GM12878 (cell line): ENCODE data around the gene NCBP3. TPM values are rescaled to one million over a fixed set of nuclear protein-coding genes. Genes with fewer than 3 reads are reported as not detected.

Source experiments
- ATAC-seq: fragments of 200-7000 bp; cut with Tn5 transposase; 3 replicates; pipeline ENCODE4 v1.9.1; 2020; ENCODE audit warnings: mild to moderate bottlenecking, moderate library complexity
- BruUV-seq: library from RNA; stranded (reverse); fragments of 400-500 nt; replicated peaks from 2 replicates; lab custom pipeline; 2021; lab: Mats Ljungman, UMichigan
- CTCF ChIA-PET: fragments of 300-600 bp; sonication (Branson Sonifier 250); formaldehyde crosslinking; extraction: SDS; loops from one replicate; lab custom pipeline; 2021; ENCODE audit warnings: inconsistent platforms; lab: Yijun Ruan, JAX
- POLR2A ChIA-PET: fragments of 350-600 bp; formaldehyde crosslinking; extraction: SDS; loops from one replicate; lab custom pipeline; 2021; ENCODE audit warnings: inconsistent platforms; lab: Charles Lee
- RAD21 ChIA-PET: fragments of 300-600 bp; sonication (Branson Sonifier 250); formaldehyde crosslinking; loops from one replicate; lab custom pipeline; 2023; ENCODE audit warnings: antibody characterized with exemption; ENCODE audit not compliant: unreplicated experiment; lab: Charles Lee
- SMC1A ChIA-PET: fragments of 300-600 bp; sonication (Branson Sonifier 250); formaldehyde crosslinking; loops from one replicate; lab custom pipeline; 2023; ENCODE audit not compliant: unreplicated experiment, uncharacterized antibody; lab: Charles Lee
- DNase-seq: peaks from one replicate; pipeline ENCODE4 v3.0.0-alpha.2; 2011; ENCODE audit warnings: low read depth, low spot score
- FAIRE-seq: peaks from 3 replicates; lab custom pipeline; 2011; peaks lifted over from hg19 to GRCh38; lab: Jason Lieb, UNC
- H2AFZ ChIP-seq: 2 replicates; pipeline ENCODE4 v1.6.0; 2011; ENCODE audit warnings: low read depth, low read length, control low read depth; ENCODE audit not compliant: control insufficient read depth
- H3K27ac ChIP-seq: 2 replicates; pipeline ENCODE4 v1.5.1; 2011; ENCODE audit warnings: control low read depth; ENCODE audit not compliant: control insufficient read depth, insufficient read depth
- H3K27me3 ChIP-seq, 2 experiments: replicated peaks in 1 of 2; 2 replicates each; pipeline versions ENCODE4 v1.6.0 to v1.6.1; 2011; ENCODE audit warnings: low read length in 1 of 2; ENCODE audit not compliant: control insufficient read depth in 2 of 2, insufficient read depth in 2 of 2
- H3K36me3 ChIP-seq, 2 experiments: 2 replicates each; pipeline ENCODE4 v1.5.1; 2011; ENCODE audit warnings: low read length in 1 of 2; ENCODE audit not compliant: control insufficient read depth in 2 of 2, insufficient read depth in 2 of 2
- H3K4me1 ChIP-seq: 2 replicates; pipeline ENCODE4 v1.6.1; 2011; ENCODE audit warnings: mild to moderate bottlenecking, low read length, moderate library complexity, mixed read lengths; ENCODE audit not compliant: control insufficient read depth, insufficient read depth
- H3K4me2 ChIP-seq: 2 replicates; pipeline ENCODE4 v1.6.0; 2011; ENCODE audit warnings: control low read depth; ENCODE audit not compliant: control insufficient read depth, insufficient read depth
- H3K4me3 ChIP-seq: fragments of 200-600 bp; sonication (generic); 2 replicates; pipeline ENCODE4 v1.5.1; 2016
- H3K79me2 ChIP-seq: 2 replicates; pipeline ENCODE4 v1.6.0; 2011; ENCODE audit warnings: low read length; ENCODE audit not compliant: control insufficient read depth, insufficient read depth
- H3K9ac ChIP-seq: 2 replicates; pipeline ENCODE4 v1.8.0; 2011; ENCODE audit warnings: low read length, control low read depth, mixed read lengths; ENCODE audit not compliant: control insufficient read depth, insufficient read depth
- H3K9me3 ChIP-seq: replicated peaks from 3 replicates; pipeline ENCODE4 v1.5.1; 2011; ENCODE audit warnings: mild to moderate bottlenecking, low read length; ENCODE audit not compliant: control insufficient read depth, insufficient read depth
- H4K20me1 ChIP-seq: 2 replicates; pipeline ENCODE4 v1.6.0; 2011; ENCODE audit not compliant: control insufficient read depth, insufficient read depth
- CREB1 ChIP-seq: IDR thresholded peaks from 2 replicates; pipeline ENCODE4 v1.6.1; 2012; ENCODE audit warnings: low read depth, mild to moderate bottlenecking, inconsistent platforms
- EGR1 ChIP-seq, 2 experiments: IDR thresholded peaks; 1 replicate in 1 of 2; 2 replicates in 1 of 2; pipeline ENCODE4 v1.6.1; 2011 to 2012; ENCODE audit warnings: low read depth in 2 of 2, low read length in 2 of 2, borderline replicate concordance in 1 of 2, mild to moderate bottlenecking in 1 of 2, moderate library complexity in 1 of 2
- ELK1 ChIP-seq: IDR thresholded peaks from 2 replicates; pipeline ENCODE4 v1.6.1; 2012; ENCODE audit warnings: low read depth, low read length, improper control_type of control experiment
- IRF3 ChIP-seq: fragments of 450-650 bp; IDR thresholded peaks from 2 replicates; pipeline ENCODE4 v1.6.1; 2014; ENCODE audit warnings: mild to moderate bottlenecking
- MEF2B ChIP-seq: fragments of 450-650 bp; IDR thresholded peaks from 2 replicates; pipeline ENCODE4 v1.6.1; 2018; ENCODE audit warnings: mild to moderate bottlenecking, moderate library complexity; ENCODE audit not compliant: partially characterized antibody, poor library complexity, severe bottlenecking
- MXI1 ChIP-seq: fragments of 150-350 bp; IDR thresholded peaks from 2 replicates; pipeline ENCODE4 v1.6.1; 2011; ENCODE audit warnings: low read depth, mild to moderate bottlenecking, inconsistent platforms, low read length, improper control_type of control experiment
- MYC ChIP-seq: IDR thresholded peaks from 2 replicates; pipeline ENCODE4 v1.6.1; 2011; ENCODE audit warnings: mild to moderate bottlenecking, low read length, moderate library complexity, inconsistent platforms; ENCODE audit not compliant: insufficient read depth, insufficient replicate concordance, insufficient read length, severe bottlenecking
- NBN ChIP-seq: fragments of 450-650 bp; IDR thresholded peaks from 2 replicates; pipeline ENCODE4 v1.6.1; 2016
- NFXL1 ChIP-seq: fragments of 450-650 bp; IDR thresholded peaks from 2 replicates; pipeline ENCODE4 v1.6.1; 2017; ENCODE audit warnings: antibody characterized with exemption, mild to moderate bottlenecking, borderline replicate concordance
- TCF12 ChIP-seq: IDR thresholded peaks from 2 replicates; pipeline ENCODE4 v1.6.1; 2011; ENCODE audit warnings: low read depth, mild to moderate bottlenecking, low read length
- WGBS: methylation state at CpG from one replicate; pipeline ENCODE4 v1.1.6; 2016; ENCODE audit warnings: low lambda C conversion rate; ENCODE audit not compliant: insufficient replicate concordance, insufficient coverage; ENCODE audit errors: missing lambda C conversion rate; 5-methylcytosine and 5-hydroxymethylcytosine counted together
- in situ Hi-C: fragments of 300-500 bp; cut with MboI; formaldehyde crosslinking; loops from 9 replicates; pipeline ENCODE4 v1.14.3; 2018; ENCODE audit warnings: mixed read lengths
- intact Hi-C: fragments of 100-400 bp; cut with micrococcal nuclease; formaldehyde crosslinking; loops from one replicate; pipeline ENCODE4 v1.14.2; 2022; ENCODE audit not compliant: unreplicated experiment
- polyA plus RNA-seq, 11 experiments: library from polyadenylated mRNA; depleted of rRNA in 4 of 11; unstranded in 6 of 11; stranded (reverse) in 5 of 11; fragments of >200 nt; fragmentation: Nextera tagmentation in 4 of 11; fragmentation: Illumina TruSeq in 1 of 11; extraction: Ambion mirVana in 4 of 11; extraction: Trizol in 1 of 11; gene quantifications; 1 replicate in 1 of 11; 2 replicates in 10 of 11; pipeline versions ENCODE4 v1.2.1 to v1.2.3, GENCODE V29; 2011 to 2016; ENCODE audit warnings: inconsistent platforms in 2 of 11, missing spikeins in 2 of 11, low read depth in 1 of 11
- total RNA-seq, 4 experiments: library from RNA; depleted of rRNA in 3 of 4; stranded (reverse); fragments of >200 nt in 3 of 4; fragmentation: Illumina TruSeq in 1 of 4; extraction: Trizol in 1 of 4; gene quantifications; 2 replicates each; pipeline versions ENCODE4 v1.2.1 to v1.2.3, GENCODE V29; 2013 to 2021

Gene NCBP3
- total and polyA plus RNA-seq, 10 of the 15 experiments (the other 5 are each of a cell fraction or from before 2014, with no cell fraction given) = 5.2 to 32.0 (median 23.2) TPM

GRCh38 chr17:3768769-3769168, 77.3 kb downstream of the NCBP3 start:
- Histone ChIP-seq H3K9me3 (no peaks in the 10 kb centered on the region; the same call in 2 of the 3 replicates), H4K20me1 (no peaks in the 10 kb centered on the region), H3K79me2 (no peaks in the 10 kb centered on the region), H3K36me3 (no peaks in the 10 kb centered on the region), H2AFZ (no peak overlapping the region), H3K4me2 (no peak overlapping the region), H3K27ac (no peak overlapping the region), H3K4me1 (peaks cover 22% of the 10 kb centered on the region)
- POLR2A ChIA-PET = no interaction called here
- intact Hi-C loops (no loop called here), in situ Hi-C loops (no loop called here)
- FAIRE-seq (no peak), ATAC-seq (no peak)
- BruUV-seq = no TSS peak
- SMC1A ChIA-PET = no interaction called here
- RAD21 ChIA-PET = no interaction called here
- no peak for TF ChIP-seq TCF12
- no peak for TF ChIP-seq MXI1
- TF ChIP-seq NFXL1 = no peak
- TF ChIP-seq EGR1 (IDR thresholded peaks at IDR 0.05; ENCODE audit: borderline replicate concordance in 1 of 2, low read depth in 2 of 2, low read length in 2 of 2) = no peak
- TF ChIP-seq ELK1 = no peak
- no peak for TF ChIP-seq MEF2B
- no peak for TF ChIP-seq MYC
- no peak for TF ChIP-seq NBN
- TF ChIP-seq IRF3 = no peak
- no peak for TF ChIP-seq CREB1
- TF ChIP-seq, all 136 proteins: peak for 0
- CTCF ChIA-PET = interaction anchor here (0.7 to 1.6 kb wide), 2 partner anchors 31 to 77 kb away, joined by 4 to 6 read pairs; partner anchors contain the start of gene NCBP3
- 90% methylated on average over 8 of the region's 8 CpGs for WGBS
- H3K27me3 ChIP-seq = no peaks in the 10 kb centered on the region
- no peak overlapping the region for H3K9ac ChIP-seq
- no peak for DNase-seq
- no peak overlapping the region for H3K4me3 ChIP-seq
